Adrenal gland (tissue), 5 donors: ENCODE data around the gene CPVL.

ENCODE experiments used
- POLR2A ChIP-seq, 2 donors: fragments of 450-650 bp; IDR thresholded peaks; one replicate each; pipeline ENCODE4 v1.6.1; 2017; ENCODE audit warnings: antibody characterized with exemption in 2 of 2, mild to moderate bottlenecking in 2 of 2, moderate library complexity in 1 of 2
- TF ChIP-seq, protein P1 (sequence below), 6 experiments: fragments of 450-650 bp in 4 of 6; fragments of 200-600 bp in 2 of 6; sonication (generic) in 1 of 6; IDR thresholded peaks; 1 replicate in 5 of 6; 2 replicates in 1 of 6; pipeline versions ENCODE4 v1.5.1 to v1.8.0; 2016 to 2021; ENCODE audit warnings: antibody characterized with exemption in 6 of 6, mild to moderate bottlenecking in 2 of 6, moderate library complexity in 1 of 6
- donor health status: DM: no; HTN: no; CAD: no.

DNA sequence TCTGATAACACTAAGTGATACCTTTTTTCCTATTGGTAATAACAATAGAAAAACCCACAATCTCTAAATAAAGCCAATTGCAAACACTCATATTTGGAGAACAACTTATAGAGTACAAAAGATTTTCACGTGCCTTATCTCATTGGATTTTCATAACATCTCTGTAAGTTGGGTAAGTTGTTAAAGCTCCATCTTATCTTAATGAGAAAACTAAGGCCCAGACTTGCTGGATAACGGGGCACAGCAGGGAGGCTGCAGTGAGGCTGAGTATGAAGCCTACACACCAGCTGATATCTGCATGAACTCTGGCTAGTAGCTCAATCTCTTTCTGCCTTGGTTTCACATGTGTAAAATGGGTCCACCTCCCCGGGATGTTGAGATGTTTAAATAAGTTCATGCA is 26.8 kb downstream of the CPVL start:
- TF ChIP-seq, protein P1, sequence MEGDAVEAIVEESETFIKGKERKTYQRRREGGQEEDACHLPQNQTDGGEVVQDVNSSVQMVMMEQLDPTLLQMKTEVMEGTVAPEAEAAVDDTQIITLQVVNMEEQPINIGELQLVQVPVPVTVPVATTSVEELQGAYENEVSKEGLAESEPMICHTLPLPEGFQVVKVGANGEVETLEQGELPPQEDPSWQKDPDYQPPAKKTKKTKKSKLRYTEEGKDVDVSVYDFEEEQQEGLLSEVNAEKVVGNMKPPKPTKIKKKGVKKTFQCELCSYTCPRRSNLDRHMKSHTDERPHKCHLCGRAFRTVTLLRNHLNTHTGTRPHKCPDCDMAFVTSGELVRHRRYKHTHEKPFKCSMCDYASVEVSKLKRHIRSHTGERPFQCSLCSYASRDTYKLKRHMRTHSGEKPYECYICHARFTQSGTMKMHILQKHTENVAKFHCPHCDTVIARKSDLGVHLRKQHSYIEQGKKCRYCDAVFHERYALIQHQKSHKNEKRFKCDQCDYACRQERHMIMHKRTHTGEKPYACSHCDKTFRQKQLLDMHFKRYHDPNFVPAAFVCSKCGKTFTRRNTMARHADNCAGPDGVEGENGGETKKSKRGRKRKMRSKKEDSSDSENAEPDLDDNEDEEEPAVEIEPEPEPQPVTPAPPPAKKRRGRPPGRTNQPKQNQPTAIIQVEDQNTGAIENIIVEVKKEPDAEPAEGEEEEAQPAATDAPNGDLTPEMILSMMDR (IDR thresholded peaks at IDR 0.05) = no peak
- no peak for TF ChIP-seq POLR2A (IDR thresholded peaks at IDR 0.05)
